ENCODE measurements around the gene RGS7. TPM values are rescaled to one million over a fixed set of nuclear protein-coding genes. Genes with fewer than 3 reads are reported as not detected.
"Not testable (repeated sequence)": the region's sequence is repeated elsewhere in the genome, so short reads cannot be mapped to it uniquely, and the experiment has no call there.

Gene RGS7
- total RNA-seq, 1 donor from 2014 or later: not detected

DNA sequence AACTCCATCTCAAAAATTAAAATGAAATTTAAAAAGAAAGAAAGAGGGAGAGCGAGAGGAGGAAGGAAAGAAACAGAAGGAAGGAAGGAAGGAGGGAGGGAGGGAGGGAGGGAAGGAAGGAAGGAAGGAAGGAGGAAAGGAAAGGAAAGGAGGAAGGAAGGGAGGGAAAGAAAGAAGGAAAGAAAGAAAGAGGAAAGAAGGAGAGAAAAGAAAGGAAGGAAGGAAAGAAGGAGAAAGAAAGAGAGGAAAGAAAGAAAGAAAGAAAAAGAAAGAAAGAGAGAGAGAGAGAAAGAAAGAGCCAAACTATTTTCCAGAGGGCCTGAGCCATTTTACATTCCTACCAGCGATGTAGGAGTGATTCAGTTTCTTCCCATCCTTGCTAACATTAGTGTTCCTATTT, 364.0 kb downstream of the RGS7 start:
- H3K9me3 Mint-ChIP-seq: no peaks in the 10 kb centered on the region
- H3K27me3 Mint-ChIP-seq (ENCODE audit: insufficient read depth): no peaks in the 10 kb centered on the region
- intact Hi-C loops (cut with micrococcal nuclease): no loop called here
- no peak overlapping the region for H3K27ac Mint-ChIP-seq
- no peaks in the 10 kb centered on the region for H3K4me1 Mint-ChIP-seq (ENCODE audit: low read depth)
- H3K36me3 Mint-ChIP-seq (ENCODE audit: low read depth): no peaks in the 10 kb centered on the region
- H3K4me3 Mint-ChIP-seq: no peak overlapping the region
- no peak for DNase-seq (ENCODE audit: low spot score)

DNA sequence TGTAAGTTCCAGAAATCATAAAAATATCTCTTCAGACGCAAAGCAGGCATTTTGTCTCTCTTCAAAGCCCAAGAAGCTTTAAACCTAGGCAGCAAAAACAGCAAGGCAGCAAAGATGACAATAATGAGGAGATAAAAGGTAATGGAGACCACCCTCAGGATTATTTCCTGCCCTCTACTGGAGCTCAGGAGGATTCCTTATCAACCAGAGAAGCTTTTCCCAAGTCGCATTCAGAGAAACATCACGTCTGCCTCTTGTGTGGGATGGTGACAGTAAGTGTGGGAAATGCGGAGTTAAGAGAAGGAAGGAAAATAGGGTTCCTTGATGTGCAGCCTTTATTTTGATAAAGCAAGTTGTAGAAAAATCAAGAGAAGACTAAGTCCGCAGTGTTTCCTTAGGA, 365.8 kb downstream of the RGS7 start:
- intact Hi-C loops (cut with micrococcal nuclease): no loop called here
- no peak overlapping the region for H3K4me3 Mint-ChIP-seq
- no peaks in the 10 kb centered on the region for H3K9me3 Mint-ChIP-seq
- no peak overlapping the region for H3K27ac Mint-ChIP-seq
- no peaks in the 10 kb centered on the region for H3K36me3 Mint-ChIP-seq (ENCODE audit: low read depth)
- H3K4me1 Mint-ChIP-seq (ENCODE audit: low read depth): no peaks in the 10 kb centered on the region
- DNase-seq (ENCODE audit: low spot score): no peak
- H3K27me3 Mint-ChIP-seq (ENCODE audit: insufficient read depth): no peaks in the 10 kb centered on the region

DNA sequence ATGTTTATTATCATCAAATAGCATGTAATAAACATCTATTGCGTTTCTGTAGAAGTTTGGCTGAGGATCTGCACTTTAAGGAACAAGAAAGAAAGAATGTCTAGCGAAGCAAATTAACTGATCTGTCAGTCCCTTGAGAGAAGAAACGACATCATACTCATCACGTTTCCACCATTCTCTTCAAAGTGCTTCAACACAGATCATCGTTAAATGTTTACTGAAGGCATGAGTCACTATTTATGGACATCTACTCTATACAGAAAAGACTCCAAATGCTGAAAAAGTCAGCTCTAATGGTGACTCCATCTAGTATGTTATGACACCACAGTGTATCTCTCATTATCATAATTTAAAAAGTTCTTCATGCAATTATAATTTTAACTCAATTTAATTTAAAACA, 369.1 kb downstream of the RGS7 start:
- H3K27ac Mint-ChIP-seq: no peak overlapping the region
- no peaks in the 10 kb centered on the region for H3K27me3 Mint-ChIP-seq (ENCODE audit: insufficient read depth)
- H3K4me1 Mint-ChIP-seq (ENCODE audit: low read depth): no peaks in the 10 kb centered on the region
- intact Hi-C loops (cut with micrococcal nuclease): no loop called here
- H3K36me3 Mint-ChIP-seq (ENCODE audit: low read depth): no peaks in the 10 kb centered on the region
- no peak overlapping the region for H3K4me3 Mint-ChIP-seq
- H3K9me3 Mint-ChIP-seq: no peaks in the 10 kb centered on the region
- DNase-seq (ENCODE audit: low spot score): no peak

DNA sequence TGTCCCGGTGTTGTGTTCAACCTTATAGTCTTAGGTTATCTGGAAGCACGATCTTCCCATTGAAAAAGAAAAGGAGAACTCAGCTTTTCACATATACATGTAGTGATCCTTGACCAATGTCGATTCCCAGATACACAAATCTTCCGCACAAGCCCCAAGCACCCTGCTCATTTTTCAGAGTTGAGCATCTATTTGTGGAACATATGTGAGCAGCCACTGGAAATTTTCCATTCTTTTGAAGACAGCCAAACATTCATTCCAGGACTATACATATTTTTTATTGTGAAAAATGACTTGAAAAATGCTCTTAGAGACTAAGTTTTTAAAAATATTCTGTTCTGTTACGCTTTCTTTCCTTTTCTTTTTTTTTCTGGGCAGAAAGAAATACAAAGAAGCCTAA, 371.9 kb downstream of the RGS7 start:
- no peaks in the 10 kb centered on the region for H3K4me1 Mint-ChIP-seq (ENCODE audit: low read depth)
- no peak overlapping the region for H3K27ac Mint-ChIP-seq
- no peaks in the 10 kb centered on the region for H3K27me3 Mint-ChIP-seq (ENCODE audit: insufficient read depth)
- no peak overlapping the region for H3K4me3 Mint-ChIP-seq
- H3K36me3 Mint-ChIP-seq (ENCODE audit: low read depth): no peaks in the 10 kb centered on the region
- no peak for DNase-seq (ENCODE audit: low spot score)
- H3K9me3 Mint-ChIP-seq: no peaks in the 10 kb centered on the region
- intact Hi-C loops (cut with micrococcal nuclease): no loop called here

DNA sequence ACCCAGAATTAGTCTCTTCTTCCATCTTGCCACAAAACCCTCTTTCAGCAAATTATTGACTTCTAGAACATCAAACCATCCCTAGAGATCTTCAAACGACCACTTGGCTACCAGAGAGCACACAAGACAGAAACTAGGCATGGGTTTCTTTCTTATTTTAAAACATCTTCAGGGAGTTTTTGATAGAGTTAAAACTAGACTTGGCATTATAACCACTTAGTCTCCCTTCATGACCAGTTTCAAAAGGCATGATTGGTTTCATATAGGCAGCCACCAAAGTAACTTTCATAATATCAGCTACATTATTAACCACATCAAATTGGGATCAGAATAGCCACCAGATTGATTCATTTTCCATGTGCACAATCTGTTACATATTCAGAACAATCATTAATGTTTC, 376.7 kb downstream of the RGS7 start:
- Mint-ChIP-seq H3K36me3 (ENCODE audit: low read depth) (no peaks in the 10 kb centered on the region), H3K27ac (no peak overlapping the region), H3K9me3 (peaks cover 9% of the 10 kb centered on the region), H3K27me3 (ENCODE audit: insufficient read depth) (no peaks in the 10 kb centered on the region), H3K4me3 (no peak overlapping the region), H3K4me1 (ENCODE audit: low read depth) (no peaks in the 10 kb centered on the region)
- intact Hi-C loops (cut with micrococcal nuclease): no loop called here
- DNase-seq (ENCODE audit: low spot score): no peak

DNA sequence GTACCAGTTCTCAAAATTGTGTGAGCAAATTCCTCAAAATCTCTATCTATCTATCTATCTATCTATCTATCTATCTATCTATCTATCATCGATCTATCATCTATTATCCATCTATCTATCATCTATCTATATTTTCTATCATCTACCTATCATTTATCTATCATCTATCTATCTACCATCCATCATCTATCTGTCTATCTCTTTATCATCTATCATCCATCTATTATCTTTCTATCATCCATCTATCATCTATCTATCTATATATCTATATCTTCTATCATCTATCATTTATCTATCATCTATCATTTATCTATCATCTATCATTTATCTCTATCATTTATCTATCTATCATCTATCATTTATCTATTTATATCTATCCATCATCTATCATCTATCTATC, 380.3 kb downstream of the RGS7 start:
- H3K27me3 Mint-ChIP-seq (ENCODE audit: insufficient read depth): no peaks in the 10 kb centered on the region
- H3K27ac Mint-ChIP-seq: no peak overlapping the region
- no peak overlapping the region for H3K4me3 Mint-ChIP-seq
- H3K36me3 Mint-ChIP-seq (ENCODE audit: low read depth): no peaks in the 10 kb centered on the region
- no peak for DNase-seq (ENCODE audit: low spot score)
- intact Hi-C loops (cut with micrococcal nuclease): no loop called here
- peaks cover 9% of the 10 kb centered on the region for H3K9me3 Mint-ChIP-seq
- no peaks in the 10 kb centered on the region for H3K4me1 Mint-ChIP-seq (ENCODE audit: low read depth)

DNA sequence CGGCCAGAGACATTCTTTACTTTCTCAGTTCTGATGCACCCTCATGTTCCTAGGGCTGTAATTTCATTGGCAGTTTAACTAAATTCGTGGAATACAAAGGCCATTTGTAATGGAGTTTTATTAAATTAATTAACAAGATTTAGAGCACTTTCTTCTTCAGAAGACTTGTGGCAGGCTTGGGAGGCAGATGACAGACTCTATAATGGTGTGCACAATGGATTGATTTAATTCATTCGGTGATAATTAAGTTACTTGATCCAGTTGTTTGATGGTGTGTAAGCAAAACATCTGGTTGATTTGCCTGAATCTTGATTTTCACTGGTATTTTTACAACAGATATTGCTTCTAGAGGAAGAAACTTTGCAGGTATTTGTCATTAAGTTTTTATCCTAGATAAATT, 383.1 kb downstream of the RGS7 start:
- no peaks in the 10 kb centered on the region for H3K27me3 Mint-ChIP-seq (ENCODE audit: insufficient read depth)
- no peaks in the 10 kb centered on the region for H3K4me1 Mint-ChIP-seq (ENCODE audit: low read depth)
- H3K4me3 Mint-ChIP-seq: no peak overlapping the region
- no peak overlapping the region for H3K27ac Mint-ChIP-seq
- H3K36me3 Mint-ChIP-seq (ENCODE audit: low read depth): no peaks in the 10 kb centered on the region
- DNase-seq (ENCODE audit: low spot score): no peak
- peaks cover 16% of the 10 kb centered on the region for H3K9me3 Mint-ChIP-seq
- intact Hi-C loops (cut with micrococcal nuclease): no loop called here

DNA sequence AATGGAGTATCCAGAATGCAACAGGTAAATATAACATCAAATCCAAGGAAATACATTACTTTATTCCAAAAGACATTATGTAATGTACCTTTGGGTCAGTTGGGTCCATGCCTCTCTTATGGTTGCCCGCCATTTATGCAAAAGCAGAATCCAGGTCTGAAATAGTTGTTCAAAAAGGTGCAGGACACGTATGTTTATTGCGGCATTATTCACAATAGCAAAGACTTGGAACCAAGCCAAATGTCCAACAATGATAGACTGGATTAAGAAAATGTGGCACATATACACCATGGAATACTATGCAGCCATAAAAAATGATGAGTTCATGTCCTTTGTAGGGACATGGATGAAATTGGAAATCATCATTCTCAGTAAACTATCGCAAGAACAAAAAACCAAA, 384.9 kb downstream of the RGS7 start:
- H3K27ac Mint-ChIP-seq: not testable (repeated sequence)

DNA sequence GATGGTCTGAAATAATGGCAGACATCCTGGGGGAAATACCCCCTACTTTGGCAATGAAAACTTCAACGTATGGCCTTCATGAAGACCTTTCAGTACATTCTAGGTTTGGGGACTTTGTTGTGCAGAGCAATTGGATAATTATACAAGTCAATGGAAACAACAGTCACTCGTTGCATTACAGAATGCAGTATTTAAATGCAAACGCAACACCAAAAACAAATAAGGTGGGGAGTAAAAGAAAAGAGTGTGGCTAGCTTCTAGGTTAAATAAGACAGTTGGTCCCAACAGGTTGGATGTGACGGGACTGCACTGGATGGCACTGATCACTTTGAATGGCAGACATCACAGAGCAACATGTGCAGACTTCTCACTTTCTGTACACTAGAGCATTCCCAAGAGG, 386.8 kb downstream of the RGS7 start:
- Mint-ChIP-seq H3K36me3 (ENCODE audit: low read depth) (no peaks in the 10 kb centered on the region), H3K27me3 (ENCODE audit: insufficient read depth) (no peaks in the 10 kb centered on the region), H3K4me1 (ENCODE audit: low read depth) (no peaks in the 10 kb centered on the region), H3K9me3 (peaks cover 7% of the 10 kb centered on the region), H3K4me3 (no peak overlapping the region), H3K27ac (no peak overlapping the region)
- intact Hi-C loops (cut with micrococcal nuclease): no loop called here
- DNase-seq (ENCODE audit: low spot score): no peak

More for the DNA sequence above, 384.9 kb downstream of the RGS7 start:
- H3K9me3 Mint-ChIP-seq; H3K36me3 Mint-ChIP-seq (ENCODE audit: low read depth); H3K4me1 Mint-ChIP-seq (ENCODE audit: low read depth); DNase-seq (ENCODE audit: low spot score); intact Hi-C loops (cut with micrococcal nuclease); H3K4me3 Mint-ChIP-seq; H3K27me3 Mint-ChIP-seq (ENCODE audit: insufficient read depth): not testable (repeated sequence)

DNA sequence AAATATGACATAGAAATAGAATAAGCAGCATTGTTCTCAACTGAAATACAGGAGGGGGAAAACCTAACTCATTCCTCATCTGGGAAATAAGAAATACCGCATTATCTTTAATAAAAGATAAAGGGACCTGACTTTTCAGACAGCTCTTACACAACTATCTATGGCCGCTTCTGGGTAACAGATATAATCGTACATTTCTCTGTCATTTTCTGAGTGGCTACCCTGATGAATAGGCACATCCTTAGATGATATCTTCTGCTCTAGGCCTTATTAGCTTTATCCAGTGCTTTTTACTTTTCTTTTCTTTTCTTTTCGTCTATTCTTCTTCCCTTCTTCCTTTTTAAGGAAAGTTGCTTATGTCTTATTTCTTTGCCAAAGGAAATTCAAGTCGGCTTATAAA, 388.1 kb downstream of the RGS7 start:
- Mint-ChIP-seq H3K4me3 (no peak overlapping the region), H3K9me3 (peaks cover 7% of the 10 kb centered on the region), H3K4me1 (ENCODE audit: low read depth) (no peaks in the 10 kb centered on the region), H3K36me3 (ENCODE audit: low read depth) (no peaks in the 10 kb centered on the region), H3K27ac (no peak overlapping the region), H3K27me3 (ENCODE audit: insufficient read depth) (no peaks in the 10 kb centered on the region)
- DNase-seq (ENCODE audit: low spot score): no peak
- intact Hi-C loops (cut with micrococcal nuclease): no loop called here

DNA sequence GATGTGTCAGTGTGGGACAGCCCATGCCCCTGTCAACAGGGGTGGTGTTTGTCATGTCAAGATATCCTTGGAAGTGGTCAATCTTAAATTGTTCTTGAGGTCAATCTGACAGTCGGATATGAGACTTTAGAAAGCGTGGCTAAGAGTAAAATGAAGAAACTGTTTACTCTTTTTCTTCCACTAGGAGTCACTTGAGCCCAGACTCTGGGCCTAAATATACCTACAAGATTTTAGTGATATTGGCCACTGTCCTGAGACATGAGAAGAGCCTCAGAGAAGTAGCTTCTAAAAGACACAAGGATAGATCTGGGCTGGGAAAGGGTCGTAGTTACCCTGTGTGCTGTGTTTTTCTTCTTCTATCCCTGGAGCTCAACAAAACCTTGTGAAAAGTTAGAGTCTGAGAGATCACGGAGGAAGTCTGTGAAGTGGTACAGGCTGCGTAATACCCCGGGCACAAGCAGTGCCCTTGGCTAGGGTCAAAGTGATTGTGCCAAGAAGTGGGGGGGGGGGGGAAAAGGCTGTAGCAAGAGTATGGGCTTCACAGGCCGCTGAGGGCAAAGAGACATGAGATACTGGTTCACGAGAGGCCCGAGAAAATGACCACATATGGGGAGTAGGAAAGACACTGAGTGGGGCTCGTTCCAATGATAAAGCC, 389.8 kb downstream of the RGS7 start:
- no peak overlapping the region for H3K27ac Mint-ChIP-seq
- no peaks in the 10 kb centered on the region for H3K36me3 Mint-ChIP-seq (ENCODE audit: low read depth)
- H3K4me3 Mint-ChIP-seq: no peak overlapping the region
- intact Hi-C loops (cut with micrococcal nuclease): no loop called here
- no peaks in the 10 kb centered on the region for H3K4me1 Mint-ChIP-seq (ENCODE audit: low read depth)
- no peak for DNase-seq (ENCODE audit: low spot score)
- H3K27me3 Mint-ChIP-seq (ENCODE audit: insufficient read depth): no peaks in the 10 kb centered on the region
- H3K9me3 Mint-ChIP-seq: peaks cover 7% of the 10 kb centered on the region

DNA sequence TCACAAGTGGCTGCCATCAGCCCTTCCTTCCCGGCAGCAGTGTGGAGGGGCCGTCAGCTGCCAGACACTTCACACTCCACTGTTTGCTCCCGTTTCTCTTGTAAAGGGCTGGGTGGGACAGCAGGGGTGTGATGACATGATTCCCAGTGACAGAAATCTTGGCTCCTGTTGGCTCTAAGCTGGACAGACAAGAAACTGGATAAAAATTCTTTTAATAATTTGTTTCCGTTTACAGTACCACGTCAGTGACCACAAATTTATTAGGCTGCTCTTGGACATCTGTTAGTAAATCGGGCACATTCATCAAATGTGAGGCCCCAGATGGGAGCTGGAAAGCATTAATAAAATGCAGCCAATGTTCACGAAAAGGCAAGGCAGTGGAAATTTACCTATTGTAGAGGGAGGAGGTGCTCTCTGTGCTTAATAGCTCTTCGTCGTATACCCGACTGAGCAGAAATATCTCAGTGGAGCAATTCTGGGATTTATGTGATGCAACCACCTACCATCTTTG, 391.4 kb downstream of the RGS7 start:
- no peak for DNase-seq (ENCODE audit: low spot score)
- Mint-ChIP-seq H3K27ac (no peak overlapping the region), H3K36me3 (ENCODE audit: low read depth) (no peaks in the 10 kb centered on the region), H3K27me3 (ENCODE audit: insufficient read depth) (no peaks in the 10 kb centered on the region), H3K4me3 (no peak overlapping the region), H3K4me1 (ENCODE audit: low read depth) (no peaks in the 10 kb centered on the region), H3K9me3 (peaks cover 7% of the 10 kb centered on the region)
- intact Hi-C loops (cut with micrococcal nuclease): no loop called here

DNA sequence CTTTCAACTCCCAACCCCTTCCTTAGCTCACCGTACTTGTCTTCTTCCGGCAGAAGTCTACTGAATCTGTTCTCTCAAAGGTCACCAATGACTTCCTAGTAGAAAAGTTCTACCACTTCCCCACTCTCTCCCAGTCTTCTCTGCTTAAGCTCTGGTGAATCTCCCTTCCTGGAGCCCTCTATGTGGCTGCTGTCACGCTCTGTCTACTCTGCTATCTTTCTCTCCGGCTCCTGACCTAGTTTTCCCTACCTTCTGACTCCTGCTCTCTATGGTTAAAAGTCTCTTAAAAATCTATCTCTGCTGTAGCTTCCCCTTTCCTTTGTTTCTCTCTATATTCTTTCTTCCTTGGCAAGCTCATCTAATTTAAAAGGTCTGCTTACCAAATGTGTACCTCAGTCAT, 394.9 kb downstream of the RGS7 start:
- Mint-ChIP-seq H3K36me3 (ENCODE audit: low read depth) (no peaks in the 10 kb centered on the region), H3K4me1 (ENCODE audit: low read depth) (no peaks in the 10 kb centered on the region), H3K4me3 (no peak overlapping the region), H3K9me3 (no peaks in the 10 kb centered on the region), H3K27me3 (ENCODE audit: insufficient read depth) (no peaks in the 10 kb centered on the region), H3K27ac (no peak overlapping the region)
- intact Hi-C loops (cut with micrococcal nuclease): no loop called here
- no peak for DNase-seq (ENCODE audit: low spot score)

DNA sequence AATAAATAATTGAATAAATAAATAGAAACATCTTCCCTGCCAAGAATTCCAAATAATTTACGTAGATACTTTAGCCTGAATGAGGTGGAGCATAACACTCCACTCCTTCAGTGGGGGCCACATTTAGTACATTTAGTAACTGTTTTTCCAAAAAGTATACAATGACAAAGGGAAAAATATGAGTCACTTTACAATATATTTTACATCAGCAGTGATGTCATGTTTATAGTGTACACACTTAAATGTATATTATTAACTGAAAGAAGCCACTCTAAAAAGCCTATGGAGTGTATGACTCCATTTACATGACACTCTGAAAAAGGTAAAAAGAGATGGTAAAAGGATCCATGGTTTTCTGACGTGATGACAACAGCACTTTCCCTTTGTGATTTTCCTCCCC, 400.6 kb downstream of the RGS7 start:
- DNase-seq (ENCODE audit: low spot score): no peak
- no peaks in the 10 kb centered on the region for H3K27me3 Mint-ChIP-seq (ENCODE audit: insufficient read depth)
- H3K9me3 Mint-ChIP-seq: no peaks in the 10 kb centered on the region
- no peak overlapping the region for H3K27ac Mint-ChIP-seq
- intact Hi-C loops (cut with micrococcal nuclease): no loop called here
- H3K36me3 Mint-ChIP-seq (ENCODE audit: low read depth): no peaks in the 10 kb centered on the region
- H3K4me3 Mint-ChIP-seq: no peak overlapping the region
- H3K4me1 Mint-ChIP-seq (ENCODE audit: low read depth): no peaks in the 10 kb centered on the region

Data from activated T-helper 1 cell treated with anti-CD3 and anti-CD28 coated beads, Interleukin-12 subunit alpha, Interleukin-12 subunit beta, Interleukin-2, Interleukin-4 antibody, amounts not matched to agents 30 ng/mL and 10 ng/mL and 1 ng/mL, durations not matched to agents 14 hours and 24 hours and 36 hours (primary cell).